Renal cortex interstitium (tissue), 11 donors: ENCODE results near the gene JUP. TPM values are rescaled to one million over a fixed set of nuclear protein-coding genes. Genes with fewer than 3 reads are reported as not detected.

ENCODE experiments used
- DNase-seq, 11 donors: peaks; one replicate each; pipeline ENCODE4 v3.0.0-alpha.2; 2013; ENCODE audit warnings: low read depth in 9 of 11, low spot score in 4 of 11; ENCODE audit errors: extremely low read depth in 1 of 11
- polyA plus RNA-seq, 3 donors: library from polyadenylated mRNA; unstranded; fragments of 120-200 nt; gene quantifications; one replicate each; pipeline ENCODE4 v1.2.1, GENCODE V29; 2013; ENCODE audit not compliant: insufficient read length in 3 of 3

Gene JUP
- polyA plus RNA-seq, 3 donors, result 169 to 222 (median 221) TPM

DNA sequence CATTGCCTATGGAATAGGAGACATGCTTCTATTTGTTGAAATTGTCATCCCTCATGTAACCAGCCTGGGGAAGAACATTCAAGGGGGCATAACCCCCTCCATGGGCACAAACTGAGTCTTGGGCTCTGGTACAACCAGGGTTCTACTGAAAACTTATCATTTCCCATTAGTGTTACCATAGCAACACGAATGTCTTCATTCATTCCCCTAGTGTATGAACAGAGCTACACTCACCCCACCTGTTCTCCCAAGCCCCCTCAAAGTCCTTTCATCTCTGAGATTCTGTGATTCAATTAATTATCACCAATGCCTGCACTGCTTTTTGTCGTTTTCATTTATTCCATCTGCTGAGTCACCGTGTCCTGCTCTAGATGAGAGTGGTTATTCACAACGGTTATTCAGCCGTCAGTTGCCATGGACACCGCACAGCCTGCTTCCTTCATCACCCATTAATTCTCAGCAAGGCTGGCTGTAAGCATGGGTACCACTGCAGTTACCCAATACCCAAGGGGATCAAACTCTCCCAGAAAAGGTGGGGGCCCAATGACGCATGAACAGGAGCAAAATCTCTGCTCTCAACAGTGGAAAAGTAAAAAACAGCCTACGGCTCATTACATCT, 75.9 kb downstream of the JUP start:
- DNase-seq, result no peak

DNA sequence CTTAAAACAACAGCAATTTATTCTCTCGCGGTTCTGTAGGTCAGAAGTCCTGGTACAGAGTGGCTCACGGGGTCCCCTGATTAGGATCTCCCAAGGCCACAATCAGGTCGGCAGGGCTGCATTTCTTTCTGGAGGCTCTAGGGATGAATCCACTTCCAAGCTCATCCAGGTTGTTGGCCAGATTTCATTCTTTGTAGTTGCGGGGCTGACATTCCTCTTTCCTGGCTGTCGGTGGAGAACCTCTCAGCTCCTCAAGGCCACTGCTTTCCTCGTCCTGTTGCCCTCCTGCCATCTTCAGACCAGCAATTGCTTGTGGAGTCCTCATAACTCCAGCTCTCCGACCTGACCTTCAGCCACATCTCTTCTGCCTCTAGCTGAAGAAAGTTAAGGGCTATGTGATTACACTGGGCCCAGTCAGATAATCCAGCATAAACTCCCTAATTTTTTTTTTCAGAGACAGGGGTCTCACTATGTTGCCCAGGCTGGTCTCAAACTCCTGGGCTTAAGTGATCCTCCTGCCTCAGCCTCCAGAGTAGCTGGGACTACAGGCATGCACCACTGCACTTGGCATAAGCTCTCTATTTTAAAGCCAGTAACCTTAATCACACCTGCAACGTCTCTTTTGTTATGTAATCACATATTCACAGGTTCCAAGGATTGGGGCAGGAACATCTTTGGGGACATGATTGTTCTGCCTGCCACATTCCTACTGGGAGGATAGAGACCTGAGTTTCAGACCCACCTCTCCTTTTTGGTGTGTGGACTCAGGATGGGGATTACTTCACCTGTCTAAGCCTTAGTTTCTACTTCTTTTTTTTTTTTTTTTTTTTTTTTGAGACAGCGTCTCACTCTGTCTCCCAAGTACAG, 78.5 kb downstream of the JUP start:
- no peak for DNase-seq

DNA sequence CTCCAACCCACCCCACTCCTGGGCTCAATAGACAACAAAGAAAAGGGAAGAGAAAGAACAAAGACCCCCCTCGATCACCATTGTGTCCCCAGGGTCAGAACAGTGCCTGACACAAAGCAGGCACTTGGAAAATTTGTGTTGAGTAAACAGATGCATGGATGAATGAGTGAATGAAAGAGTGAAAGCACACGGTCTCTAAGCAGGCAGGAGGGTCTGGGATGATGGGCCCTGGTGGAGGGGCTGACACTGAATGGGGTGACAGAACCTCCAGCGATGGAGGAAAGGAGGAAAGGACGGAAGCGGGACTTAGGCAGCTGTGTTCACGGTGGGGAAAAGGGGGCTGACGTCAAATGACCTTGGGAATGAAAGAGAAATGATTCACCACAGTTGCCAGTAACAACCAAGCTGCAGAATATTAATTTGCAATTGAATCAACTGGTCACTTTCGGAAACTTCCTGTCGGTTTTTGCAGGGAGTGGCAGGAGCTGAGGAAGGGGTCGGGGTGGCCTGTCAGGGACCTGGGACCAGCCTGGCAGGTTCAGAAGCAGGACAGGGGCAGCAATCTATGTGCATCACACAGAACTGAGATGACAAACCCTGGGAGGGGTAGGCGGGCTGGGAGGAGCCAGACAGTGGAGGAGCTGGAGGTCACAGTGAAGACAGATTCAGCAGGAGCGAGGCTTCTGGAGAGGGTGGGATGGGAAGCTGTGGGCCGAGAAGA, 81.1 kb downstream of the JUP start:
- DNase-seq, result no peak

Other genes with a start within 250 kb of the JUP start
- gene KRT9, start 214.7 kb downstream of the JUP start, polyA plus RNA-seq, result under 1 TPM in 1 of 3 donors, not detected in 2; 0.07 TPM
- under 1 TPM in 1 of 3 donors, not detected in 2; 0.39 TPM for gene KRT14, start 199.8 kb downstream of the JUP start, polyA plus RNA-seq
- gene KRT16, start 173.9 kb downstream of the JUP start, polyA plus RNA-seq, result not detected
- gene KRT17, start 162.1 kb downstream of the JUP start, polyA plus RNA-seq, result 10 to 100 TPM in 1 of 3 donors, 1 to 10 TPM in 2; 1.6 to 12.0 (median 3.2) TPM
- 100 to 1,000 TPM; 706 to 791 (median 745) TPM for gene EIF1, start 97.8 kb downstream of the JUP start, polyA plus RNA-seq
- not detected for gene GAST, start 74.4 kb downstream of the JUP start, polyA plus RNA-seq
- 1 to 10 TPM in 1 of 3 donors, under 1 TPM in 2; 0.90 to 1.2 (median 0.90) TPM for gene HAP1, start 52.1 kb downstream of the JUP start, polyA plus RNA-seq
- gene P3H4, start 25.2 kb upstream of the JUP start, polyA plus RNA-seq, result 10 to 100 TPM; 31.4 to 47.4 (median 40.1) TPM
- gene FKBP10, start 26.3 kb upstream of the JUP start, polyA plus RNA-seq, result 100 to 1,000 TPM; 133 to 178 (median 165) TPM
- 10 to 100 TPM; 79.5 to 95.7 (median 89.9) TPM for gene NT5C3B, start 49.5 kb upstream of the JUP start, polyA plus RNA-seq
- gene KLHL10, start 51.1 kb upstream of the JUP start, polyA plus RNA-seq, result under 1 TPM; 0.16 to 0.33 (median 0.26) TPM
- 1 to 10 TPM; 9.0 to 9.8 (median 9.7) TPM for gene KLHL11, start 78.7 kb upstream of the JUP start, polyA plus RNA-seq
- 10 to 100 TPM; 87.1 to 95.2 (median 88.7) TPM for gene ACLY, start 132.2 kb upstream of the JUP start, polyA plus RNA-seq
- gene ODAD4, start 143.9 kb upstream of the JUP start, polyA plus RNA-seq, result 1 to 10 TPM; 5.6 to 9.1 (median 8.4) TPM
- gene CNP, start 180.1 kb upstream of the JUP start, polyA plus RNA-seq, result 10 to 100 TPM; 56.5 to 84.0 (median 68.4) TPM
- gene DNAJC7, start 230.7 kb upstream of the JUP start, polyA plus RNA-seq, result 100 to 1,000 TPM; 153 to 162 (median 154) TPM
- gene NKIRAS2, start 233.4 kb upstream of the JUP start, polyA plus RNA-seq, result 10 to 100 TPM; 48.9 to 58.2 (median 49.8) TPM